HG03280 (cell line): Measurements from ENCODE around the gene E2F4.

Experiments
- ATAC-seq: cut with Tn5 transposase; IDR thresholded peaks from one replicate; pipeline ENCODE4 v1.9.1; 2021; ENCODE audit warnings: mild to moderate bottlenecking, moderate library complexity; ENCODE audit not compliant: unreplicated experiment

Gene E2F4

GRCh38 chr16:67247192-67248072, 55.5 kb downstream of the E2F4 start, which contains the start of gene FHOD1:
FHOD1 (minus strand) TSS chr16:67247481; CDS start chr16:67247410, 71 bp downstream.
- ATAC-seq, result peak; percentile 53

GRCh38 chr16:67248073-67248400, 56.1 kb downstream of the E2F4 start:
- ATAC-seq, result no peak
